Measurements from ENCODE around the gene ABLIM2.

Gene ABLIM2

GRCh38 chr4:8069102-8069752 lies 89.4 kb downstream of the ABLIM2 start:
- no peak for DNase-seq (ENCODE audit: low read depth)

GRCh38 chr4:8067945-8068896 lies 90.4 kb downstream of the ABLIM2 start:
- DNase-seq (ENCODE audit: low read depth): no peak

DNA sequence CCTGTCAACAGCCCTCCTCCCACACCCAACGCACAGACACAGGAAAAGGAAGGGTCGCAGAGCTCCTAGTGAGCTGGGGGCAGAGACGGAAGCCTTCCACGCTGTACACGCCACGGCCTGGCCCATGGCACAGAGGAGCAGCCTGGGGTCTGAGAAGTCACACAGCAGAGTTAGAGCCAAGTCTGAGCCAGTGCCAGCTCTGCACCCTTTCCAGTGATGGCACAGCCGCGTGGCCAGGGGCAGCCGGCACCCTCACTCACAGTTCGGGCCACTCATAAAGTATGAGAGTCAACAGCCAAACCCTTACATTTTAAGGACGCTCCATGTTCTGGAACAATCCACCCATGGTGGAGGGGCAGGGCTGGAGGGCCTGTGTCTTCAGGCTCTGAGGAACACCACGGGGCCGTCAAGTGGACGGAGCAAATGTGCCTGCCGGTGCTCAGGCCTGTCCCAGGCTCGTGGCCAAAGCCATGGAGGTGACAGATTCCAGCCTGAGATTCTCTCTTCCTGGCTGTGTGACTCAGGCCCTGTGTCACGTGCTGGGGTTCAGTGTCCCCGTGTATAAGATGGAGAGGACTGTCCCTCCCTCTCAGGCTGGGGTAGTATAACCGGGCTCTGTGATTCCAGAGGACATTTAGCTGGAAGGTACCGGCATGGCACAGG lies 91.2 kb downstream of the ABLIM2 start:
- no peak for DNase-seq (ENCODE audit: low read depth)

GRCh38 chr4:8066336-8066931 lies 92.2 kb downstream of the ABLIM2 start:
- DNase-seq (ENCODE audit: low read depth): no peak

GRCh38 chr4:8063974-8064563 lies 94.5 kb downstream of the ABLIM2 start:
- no peak for DNase-seq (ENCODE audit: low read depth)

DNA sequence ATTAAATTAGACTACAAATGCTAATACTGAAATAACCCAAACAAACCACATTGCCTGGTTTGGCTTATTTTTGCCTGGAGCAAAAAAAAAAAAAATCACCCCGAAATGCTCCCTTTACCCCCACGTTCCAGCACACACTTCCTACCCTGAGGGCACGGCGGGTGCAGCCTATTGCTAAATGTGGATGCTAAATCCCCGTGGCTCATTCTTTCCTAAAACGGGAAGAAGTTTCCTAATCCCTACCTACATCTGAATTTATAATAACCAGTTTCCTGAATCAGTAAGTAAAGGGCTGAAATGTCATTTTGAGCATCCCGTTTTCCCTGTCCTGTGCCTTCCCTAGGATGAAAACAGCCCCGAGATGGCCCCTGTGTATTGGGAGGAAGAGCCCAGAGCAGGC lies 97.0 kb downstream of the ABLIM2 start:
- DNase-seq (ENCODE audit: low read depth): no peak

DNA sequence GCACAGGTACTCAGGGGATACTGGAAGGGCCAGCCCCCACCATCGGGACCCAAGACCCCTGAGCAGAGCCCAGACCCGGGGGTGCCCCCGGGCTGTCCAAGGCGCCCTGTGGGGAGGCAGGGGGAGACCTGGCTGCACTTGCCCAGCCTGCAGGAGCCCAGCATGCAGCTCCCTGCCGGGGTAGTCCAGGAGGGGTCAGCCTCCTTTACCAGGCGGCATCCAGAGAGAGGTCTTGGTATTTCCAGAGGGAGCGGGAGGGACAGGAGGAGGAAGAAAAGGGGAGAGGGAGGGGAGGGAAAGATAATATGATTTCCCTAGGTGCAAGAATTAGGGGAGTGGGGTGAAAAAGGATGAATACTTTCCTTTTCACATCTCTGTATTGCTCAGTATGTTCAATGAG lies 97.5 kb downstream of the ABLIM2 start:
- DNase-seq (ENCODE audit: low read depth): no peak

DNA sequence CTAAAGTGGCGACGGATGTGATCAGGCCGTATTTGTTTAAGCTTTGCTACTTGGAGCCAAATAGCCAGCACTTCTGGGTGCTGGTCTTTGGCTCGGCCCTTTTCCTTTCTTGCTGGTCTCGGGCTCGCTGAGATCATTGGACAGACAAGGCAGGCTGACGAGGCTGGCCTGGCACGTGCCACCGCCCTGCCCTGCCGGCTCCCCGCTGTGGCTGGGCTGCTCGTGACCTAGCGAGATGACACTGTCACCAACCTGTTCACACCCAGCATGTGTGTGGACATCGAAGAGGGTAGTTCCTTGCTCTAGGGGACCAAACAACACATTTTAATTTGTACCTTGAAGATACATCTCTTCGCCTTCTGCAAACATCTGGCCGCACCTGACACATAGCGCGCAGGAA lies 98.0 kb downstream of the ABLIM2 start:
- DNase-seq (ENCODE audit: low read depth): no peak

DNA sequence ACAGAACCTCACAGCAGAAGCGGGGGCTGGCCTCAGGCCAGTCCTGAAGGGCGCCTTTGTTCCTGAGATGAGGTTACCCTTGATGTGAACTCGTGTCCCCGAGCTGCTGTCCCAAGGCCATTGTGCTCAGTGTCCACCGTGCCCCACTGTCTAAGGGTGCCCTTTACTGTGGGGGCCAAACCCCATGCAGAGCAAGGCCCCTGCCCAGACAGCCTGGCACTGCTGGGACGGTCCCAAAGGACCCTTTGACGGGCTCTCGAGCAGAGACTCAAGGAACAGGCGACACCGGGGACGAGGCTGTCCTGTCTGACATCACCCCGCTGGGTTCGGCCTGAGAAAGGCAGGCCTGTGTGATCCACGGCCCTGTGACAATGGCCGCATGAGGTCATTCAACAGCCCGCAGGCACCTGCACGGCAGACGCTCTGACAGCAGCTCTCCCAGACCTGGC lies 100.6 kb downstream of the ABLIM2 start:
- no peak for DNase-seq (ENCODE audit: low read depth)

GRCh38 chr4:8055206-8055605 lies 103.4 kb downstream of the ABLIM2 start:
- no peak for DNase-seq (ENCODE audit: low read depth)

DNA sequence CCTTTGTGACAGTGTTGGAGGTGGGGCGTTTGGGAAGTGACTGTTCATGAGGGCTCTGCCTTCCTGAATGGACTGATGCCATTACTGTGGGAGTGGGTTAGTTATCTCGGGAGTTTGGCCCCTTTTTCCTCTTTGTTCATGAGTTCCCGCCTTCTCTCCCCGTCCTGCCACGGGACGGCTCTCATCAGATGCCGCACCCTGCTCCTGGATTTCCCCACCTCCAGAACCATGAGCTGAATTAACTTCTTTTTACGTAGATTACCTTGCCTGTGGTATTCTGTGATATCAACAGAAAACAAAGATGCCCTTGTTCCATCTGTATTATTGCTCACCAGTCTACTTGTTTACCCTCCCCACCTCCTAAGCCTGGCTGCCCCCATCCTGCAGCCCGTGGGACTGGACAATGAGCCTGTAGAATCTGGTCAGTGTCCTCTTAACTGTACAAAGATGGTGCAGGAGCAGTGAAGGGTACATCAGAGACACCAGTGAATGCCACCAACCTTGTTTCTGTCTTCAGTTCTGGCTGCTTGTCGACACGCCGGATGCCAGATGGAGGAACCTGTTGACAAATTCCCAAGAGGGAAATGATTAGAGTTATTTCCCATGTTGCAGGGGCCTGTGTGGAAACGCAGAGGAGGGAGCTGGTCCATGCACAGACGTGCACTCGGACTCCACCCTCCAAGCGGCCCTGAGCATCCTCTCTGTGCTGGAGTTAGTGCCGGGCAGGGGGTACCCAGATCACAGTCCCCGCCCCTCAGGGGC lies 104.7 kb downstream of the ABLIM2 start:
- no peak for DNase-seq (ENCODE audit: low read depth)

GRCh38 chr4:8052160-8052691 lies 106.4 kb downstream of the ABLIM2 start:
- no peak for DNase-seq (ENCODE audit: low read depth)

GRCh38 chr4:8051644-8052043 lies 107.0 kb downstream of the ABLIM2 start:
- no peak for DNase-seq (ENCODE audit: low read depth)

DNA sequence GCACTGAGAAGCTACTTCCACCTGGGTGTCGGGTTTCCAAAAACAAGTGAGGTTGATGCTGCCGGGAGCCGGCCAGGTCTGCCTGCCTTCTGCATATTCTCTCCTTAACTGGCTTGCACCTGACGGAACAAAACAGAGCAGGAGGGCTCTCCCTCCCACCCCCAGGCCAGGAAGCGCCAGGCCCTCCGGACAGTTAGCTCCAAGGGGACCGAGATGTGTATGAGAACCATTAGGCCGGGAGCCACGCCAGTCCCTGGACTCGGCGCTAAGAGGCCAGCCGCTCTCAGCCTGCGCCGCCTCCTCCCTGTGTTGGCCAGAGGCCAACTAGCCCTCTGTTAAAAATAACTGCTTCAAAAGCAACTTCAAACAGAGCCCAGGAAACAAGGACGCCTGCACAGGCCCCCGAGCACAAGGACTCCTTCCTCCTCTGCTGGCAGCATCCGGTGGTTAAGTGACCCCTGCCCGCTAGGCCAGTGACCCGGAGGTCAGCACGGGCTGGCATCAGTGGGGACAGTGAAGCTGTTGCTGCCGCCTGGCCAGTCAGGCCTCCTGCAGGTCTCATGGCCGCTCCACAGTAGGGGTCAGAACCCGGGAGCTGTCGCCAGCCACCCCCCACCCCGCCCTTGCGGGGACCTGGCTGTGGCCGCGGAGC lies 107.9 kb downstream of the ABLIM2 start:
- no peak for DNase-seq (ENCODE audit: low read depth)

- no peak for DNase-seq (ENCODE audit: low read depth)
Measured at GRCh38 chr4:8050180-8050554, 108.4 kb downstream of the ABLIM2 start.

DNA sequence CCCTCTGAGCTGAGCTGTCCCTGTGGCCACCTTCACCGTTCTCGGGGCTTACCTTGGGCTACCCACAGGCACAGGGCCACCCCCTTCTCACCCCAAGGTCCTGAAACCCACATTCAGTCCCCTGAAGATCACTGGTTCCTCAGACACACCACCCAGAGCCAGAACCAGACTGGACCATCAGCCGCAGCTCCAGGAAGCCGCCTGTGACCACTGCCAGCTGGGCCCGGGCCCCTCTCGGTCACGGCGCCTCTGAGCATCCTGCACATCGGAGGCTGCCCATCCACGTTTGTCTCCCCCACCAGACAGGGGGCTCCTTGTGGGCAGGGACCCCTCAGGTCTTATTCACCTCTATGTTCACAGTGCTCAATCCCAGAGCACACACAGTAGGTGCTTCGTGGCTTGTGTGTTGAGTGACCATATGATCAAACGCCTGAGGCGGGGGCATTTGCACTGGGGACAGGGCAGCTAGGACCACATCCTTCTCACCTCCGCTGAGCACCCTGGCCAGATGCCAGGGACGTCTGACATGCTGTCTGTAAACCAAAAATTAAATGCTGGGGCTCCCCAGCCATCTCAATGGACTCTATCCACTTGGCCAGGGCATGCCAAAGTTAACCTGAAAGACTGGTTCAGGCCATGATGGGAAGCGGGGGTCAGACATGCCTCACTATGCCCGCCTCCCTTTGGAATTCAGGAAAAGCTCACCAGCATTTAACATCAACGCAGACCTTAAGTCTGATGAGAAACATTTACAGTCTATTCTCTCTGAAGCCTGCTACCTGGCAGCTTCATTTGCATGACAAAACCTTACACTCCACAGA lies 109.5 kb downstream of the ABLIM2 start:
- DNase-seq (ENCODE audit: low read depth): no peak

DNA sequence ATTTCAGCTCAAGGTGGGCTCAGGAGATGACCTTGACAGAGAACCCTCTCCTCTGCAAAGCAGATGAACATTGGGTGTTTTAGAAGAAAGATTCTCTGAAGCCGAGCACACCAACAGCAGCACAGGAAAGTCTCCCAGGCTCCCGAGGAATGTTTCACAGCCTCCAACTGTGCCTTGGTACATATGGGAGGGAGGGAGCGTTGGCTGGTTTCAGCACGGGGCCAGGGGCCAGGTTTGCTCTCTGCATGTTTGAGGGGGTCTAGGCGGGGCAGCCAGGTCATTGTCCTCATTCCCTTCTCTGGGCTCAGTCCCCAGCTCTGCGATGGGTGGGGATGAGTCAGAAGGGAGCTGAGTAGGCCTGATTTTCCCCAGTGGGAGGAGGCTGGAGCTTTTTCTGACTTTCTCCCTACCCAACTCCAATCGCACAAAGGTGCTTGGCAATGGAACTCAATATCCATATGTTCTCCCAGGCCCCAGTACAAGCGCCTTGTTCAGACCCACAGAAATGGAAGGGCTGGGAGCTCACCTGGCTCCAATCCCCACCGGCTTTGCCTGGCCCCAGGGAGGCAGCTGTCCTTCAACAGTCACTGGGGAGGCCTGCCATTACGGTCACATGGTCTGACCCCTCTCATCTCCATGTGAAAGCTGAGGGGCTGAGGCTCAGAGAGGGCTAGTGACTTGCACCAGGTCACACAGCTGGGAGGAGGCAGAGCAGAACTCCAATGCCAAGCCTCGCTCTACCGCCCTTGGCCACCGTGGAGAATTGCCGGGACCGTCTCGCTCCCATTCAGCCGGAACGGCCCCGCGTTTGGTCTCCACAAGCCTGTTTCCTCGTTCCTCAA lies 110.6 kb downstream of the ABLIM2 start:
- no peak for DNase-seq (ENCODE audit: low read depth)

GRCh38 chr4:8046925-8047541 lies 111.6 kb downstream of the ABLIM2 start:
- no peak for DNase-seq (ENCODE audit: low read depth)
